Parathyroid adenoma (tissue), 2 donors: ENCODE data around the gene ZACN.
A peak's percentile ranks its signal among the peaks of the same experiment; 100 is the strongest.

Experiments used
- H2AFZ ChIP-seq: fragments of 300-600 bp; sonication (generic); one replicate; pipeline ENCODE4 v1.7.0; 2017; ENCODE audit warnings: antibody characterized with exemption, mild to moderate bottlenecking
- H3K27ac ChIP-seq: fragments of 300-600 bp; sonication (generic); one replicate; pipeline ENCODE4 v1.7.0; 2017
- H3K27me3 ChIP-seq: fragments of 300-600 bp; sonication (generic); one replicate; pipeline ENCODE4 v1.7.0; 2017; ENCODE audit warnings: low read length; ENCODE audit not compliant: control insufficient read depth, insufficient read depth
- H3K36me3 ChIP-seq: fragments of 300-600 bp; sonication (generic); one replicate; pipeline ENCODE4 v1.7.0; 2017; ENCODE audit warnings: low read length; ENCODE audit not compliant: control insufficient read depth, insufficient read depth
- H3K4me1 ChIP-seq: fragments of 300-600 bp; sonication (generic); one replicate; pipeline ENCODE4 v1.7.0; 2017; ENCODE audit warnings: control low read depth
- H3K4me2 ChIP-seq: fragments of 300-600 bp; sonication (generic); one replicate; pipeline ENCODE4 v1.7.0; 2017; ENCODE audit warnings: low read length
- H3K4me3 ChIP-seq: fragments of 300-600 bp; sonication (generic); one replicate; pipeline ENCODE4 v1.7.0; 2017; ENCODE audit warnings: low read depth, low read length
- H3K79me2 ChIP-seq: fragments of 300-600 bp; sonication (generic); one replicate; pipeline ENCODE4 v1.7.0; 2017; ENCODE audit warnings: control low read depth
- H3K9ac ChIP-seq: fragments of 300-600 bp; sonication (generic); one replicate; pipeline ENCODE4 v1.7.0; 2017; ENCODE audit warnings: mild to moderate bottlenecking
- H3K9me3 ChIP-seq: fragments of 300-600 bp; sonication (generic); one replicate; pipeline ENCODE4 v1.7.0; 2017; ENCODE audit warnings: low read length; ENCODE audit not compliant: control insufficient read depth
- CTCF ChIP-seq: fragments of 300-600 bp; sonication (generic); IDR thresholded peaks from one replicate; pipeline ENCODE4 v1.7.0; 2017; ENCODE audit warnings: antibody characterized with exemption, mild to moderate bottlenecking
- donor health status: primary hyperparathyroidism.

ZACN gene

GRCh38 chr17:76065775-76066174 is 13.2 kb upstream of the ZACN start:
- H3K4me1 ChIP-seq: peaks cover 5% of the 10 kb centered on the region
- no peak for TF ChIP-seq CTCF
- H3K36me3 ChIP-seq: no peaks in the 10 kb centered on the region
- no peak overlapping the region for H3K4me3 ChIP-seq
- no peak overlapping the region for H2AFZ ChIP-seq
- no peak overlapping the region for H3K9ac ChIP-seq
- H3K4me2 ChIP-seq: no peak overlapping the region
- peaks cover 5% of the 10 kb centered on the region for H3K79me2 ChIP-seq
- H3K27ac ChIP-seq: no peak overlapping the region
- no peaks in the 10 kb centered on the region for H3K9me3 ChIP-seq
- no peaks in the 10 kb centered on the region for H3K27me3 ChIP-seq

GRCh38 chr17:76071531-76072147 is 7.3 kb upstream of the ZACN start:
- Histone ChIP-seq H3K79me2 (peaks cover 15% of the 10 kb centered on the region), H3K4me2 (peak overlapping the region; percentile 99), H3K27ac (no peak overlapping the region), H3K9ac (peak overlapping the region; percentile 37), H3K9me3 (no peaks in the 10 kb centered on the region), H3K4me1 (peaks cover 22% of the 10 kb centered on the region), H2AFZ (peak overlapping the region; percentile 100), H3K27me3 (peaks cover 3% of the 10 kb centered on the region), H3K4me3 (peak overlapping the region; percentile 89), H3K36me3 (no peaks in the 10 kb centered on the region)
- TF ChIP-seq CTCF: no peak

- H3K4me1 ChIP-seq: peaks cover 26% of the 10 kb centered on the region
Measured at GRCh38 chr17:76072148-76072858, 6.7 kb upstream of the ZACN start, which contains the start of gene SRP68. Gene SRP68, minus strand, starts transcription at chr17:76072517. Its CDS starts 26 bp downstream, at chr17:76072491.

GRCh38 chr17:76074390-76075363 is 4.3 kb upstream of the ZACN start, which contains the start of gene GALR2:
Gene GALR2, plus strand, starts transcription at chr17:76074781. Its CDS starts 103 bp downstream, at chr17:76074884.
- Histone ChIP-seq H3K4me3 (no peak within 1 kb of the TSS), H3K4me1 (peaks cover 36% of the 10 kb centered on the region), H3K4me2 (peak within 1 kb of the TSS; percentile 11), H3K27me3 (peaks cover 3% of the 10 kb centered on the region), H3K27ac (no peak within 1 kb of the TSS), H3K79me2 (peaks cover 15% of the 10 kb centered on the region), H3K9ac (no peak within 1 kb of the TSS), H3K9me3 (no peaks in the 10 kb centered on the region), H2AFZ (peak within 1 kb of the TSS; percentile 12), H3K36me3 (no peaks in the 10 kb centered on the region)
- no peak for TF ChIP-seq CTCF

More at GRCh38 chr17:76072148-76072858, 6.7 kb upstream of the ZACN start, which contains the start of gene SRP68:
- TF ChIP-seq CTCF: no peak
- Histone ChIP-seq H3K9ac (peak within 1 kb of the TSS; percentile 37), H3K36me3 (no peaks in the 10 kb centered on the region), H2AFZ (peak within 1 kb of the TSS; percentile 100), H3K4me2 (peak within 1 kb of the TSS; percentile 99), H3K79me2 (peaks cover 15% of the 10 kb centered on the region), H3K27ac (peak within 1 kb of the TSS; percentile 43), H3K9me3 (no peaks in the 10 kb centered on the region), H3K27me3 (peaks cover 3% of the 10 kb centered on the region), H3K4me3 (peak within 1 kb of the TSS; percentile 89)
